NCI-H774 (cell line): ENCODE results near the gene NT5C3B.
"Not testable (repeated sequence)": the region's sequence is repeated elsewhere in the genome, so short reads cannot be mapped to it uniquely, and the experiment has no call there.

Experiments
- DNase-seq: peaks from one replicate; lab custom pipeline; 2025; lab: John Stamatoyannopoulos, UW

NT5C3B gene

GRCh38 chr17:41784207-41784744 is 51.8 kb downstream of the NT5C3B start:
- DNase-seq = no peak

- DNase-seq = no peak
Measured at GRCh38 chr17:41782142-41782541, 53.9 kb downstream of the NT5C3B start.

- DNase-seq = no peak
Measured at GRCh38 chr17:41781404-41782110, 54.5 kb downstream of the NT5C3B start.

- DNase-seq = no peak
Measured at GRCh38 chr17:41779954-41780353, 56.1 kb downstream of the NT5C3B start.

- DNase-seq = peak; percentile 89
Measured at GRCh38 chr17:41777574-41778188, 58.4 kb downstream of the NT5C3B start.

- DNase-seq = no peak
Measured at GRCh38 chr17:41777157-41777573, 58.9 kb downstream of the NT5C3B start.

GRCh38 chr17:41776262-41776900 is 59.7 kb downstream of the NT5C3B start:
- not testable (repeated sequence) for DNase-seq

GRCh38 chr17:41775394-41776226 is 60.4 kb downstream of the NT5C3B start:
- no peak for DNase-seq
